ENCODE data around the gene RPL9.
"Not testable (repeated sequence)": the region's sequence is repeated elsewhere in the genome, so short reads cannot be mapped to it uniquely, and the experiment has no call there.

Gene RPL9

GRCh38 chr4:39451423-39452023 lies 7.2 kb downstream of the RPL9 start:
- H3K36me3 Mint-ChIP-seq (ENCODE audit: low read depth): peaks cover 69% of the 10 kb centered on the region
- peak overlapping the region; percentile 59 for H3K27ac Mint-ChIP-seq
- H3K4me3 Mint-ChIP-seq: no peak overlapping the region
- H3K27me3 Mint-ChIP-seq: no peaks in the 10 kb centered on the region
- H3K9me3 Mint-ChIP-seq: no peaks in the 10 kb centered on the region
- H3K4me1 Mint-ChIP-seq (ENCODE audit: low read depth): peaks cover 57% of the 10 kb centered on the region

GRCh38 chr4:39450618-39451017 lies 8.1 kb downstream of the RPL9 start:
- Mint-ChIP-seq H3K4me1 (ENCODE audit: low read depth) (peaks cover 48% of the 10 kb centered on the region), H3K4me3 (no peak overlapping the region), H3K36me3 (ENCODE audit: low read depth) (peaks cover 60% of the 10 kb centered on the region), H3K27ac (peak overlapping the region; percentile 59), H3K9me3 (no peaks in the 10 kb centered on the region), H3K27me3 (no peaks in the 10 kb centered on the region)

GRCh38 chr4:39446842-39447573 lies 11.7 kb downstream of the RPL9 start:
- H3K27ac Mint-ChIP-seq: no peak overlapping the region
- H3K4me3 Mint-ChIP-seq: peak overlapping the region; percentile 39
- H3K27me3 Mint-ChIP-seq: no peaks in the 10 kb centered on the region
- H3K36me3 Mint-ChIP-seq (ENCODE audit: low read depth): peaks cover 25% of the 10 kb centered on the region
- H3K4me1 Mint-ChIP-seq (ENCODE audit: low read depth): peaks cover 21% of the 10 kb centered on the region
- H3K9me3 Mint-ChIP-seq: no peaks in the 10 kb centered on the region

- Mint-ChIP-seq H3K9me3 (no peaks in the 10 kb centered on the region), H3K36me3 (ENCODE audit: low read depth) (peaks cover 19% of the 10 kb centered on the region), H3K27me3 (no peaks in the 10 kb centered on the region), H3K4me1 (ENCODE audit: low read depth) (peaks cover 17% of the 10 kb centered on the region), H3K4me3 (no peak overlapping the region), H3K27ac (no peak overlapping the region)
These were observed 12.3 kb downstream of the RPL9 start for GRCh38 chr4:39446483-39446841.

- no peak overlapping the region for H3K4me3 Mint-ChIP-seq
- no peak overlapping the region for H3K27ac Mint-ChIP-seq
- peaks cover 17% of the 10 kb centered on the region for H3K4me1 Mint-ChIP-seq (ENCODE audit: low read depth)
- no peaks in the 10 kb centered on the region for H3K36me3 Mint-ChIP-seq (ENCODE audit: low read depth)
- peaks cover 5% of the 10 kb centered on the region for H3K27me3 Mint-ChIP-seq
- H3K9me3 Mint-ChIP-seq: no peaks in the 10 kb centered on the region
These were observed 15.7 kb downstream of the RPL9 start for GRCh38 chr4:39442998-39443397.

- Mint-ChIP-seq H3K4me3 (no peak overlapping the region), H3K27me3 (peaks cover 5% of the 10 kb centered on the region), H3K36me3 (ENCODE audit: low read depth) (no peaks in the 10 kb centered on the region), H3K27ac (no peak overlapping the region), H3K9me3 (no peaks in the 10 kb centered on the region), H3K4me1 (ENCODE audit: low read depth) (peaks cover 8% of the 10 kb centered on the region)
These were observed 17.1 kb downstream of the RPL9 start for GRCh38 chr4:39441593-39441992.

GRCh38 chr4:39435659-39436563 lies 22.8 kb downstream of the RPL9 start:
- Mint-ChIP-seq H3K27me3 (peaks cover under 1% of the 10 kb centered on the region), H3K4me3 (no peak overlapping the region), H3K27ac (no peak overlapping the region)

GRCh38 chr4:39433878-39434492 lies 24.7 kb downstream of the RPL9 start:
- H3K27ac Mint-ChIP-seq: no peak overlapping the region
- H3K36me3 Mint-ChIP-seq (ENCODE audit: low read depth): no peaks in the 10 kb centered on the region
- no peaks in the 10 kb centered on the region for H3K27me3 Mint-ChIP-seq
- no peak overlapping the region for H3K4me3 Mint-ChIP-seq
- H3K4me1 Mint-ChIP-seq (ENCODE audit: low read depth): no peaks in the 10 kb centered on the region
- no peaks in the 10 kb centered on the region for H3K9me3 Mint-ChIP-seq

More at GRCh38 chr4:39435659-39436563, 22.8 kb downstream of the RPL9 start:
- no peaks in the 10 kb centered on the region for H3K4me1 Mint-ChIP-seq (ENCODE audit: low read depth)
- no peaks in the 10 kb centered on the region for H3K36me3 Mint-ChIP-seq (ENCODE audit: low read depth)
- H3K9me3 Mint-ChIP-seq: no peaks in the 10 kb centered on the region

GRCh38 chr4:39429476-39430334 lies 29.0 kb downstream of the RPL9 start:
- Mint-ChIP-seq H3K36me3 (ENCODE audit: low read depth) (no peaks in the 10 kb centered on the region), H3K4me1 (ENCODE audit: low read depth) (no peaks in the 10 kb centered on the region), H3K27me3 (no peaks in the 10 kb centered on the region), H3K4me3 (no peak overlapping the region), H3K9me3 (no peaks in the 10 kb centered on the region), H3K27ac (no peak overlapping the region)

GRCh38 chr4:39427520-39428114 lies 31.1 kb downstream of the RPL9 start:
- Mint-ChIP-seq H3K27ac (no peak overlapping the region), H3K27me3 (no peaks in the 10 kb centered on the region), H3K4me1 (ENCODE audit: low read depth) (no peaks in the 10 kb centered on the region), H3K9me3 (no peaks in the 10 kb centered on the region), H3K4me3 (no peak overlapping the region), H3K36me3 (ENCODE audit: low read depth) (no peaks in the 10 kb centered on the region)

GRCh38 chr4:39426728-39427127 lies 32.0 kb downstream of the RPL9 start:
- Mint-ChIP-seq H3K4me3 (no peak overlapping the region), H3K27me3 (no peaks in the 10 kb centered on the region), H3K4me1 (ENCODE audit: low read depth) (no peaks in the 10 kb centered on the region), H3K36me3 (ENCODE audit: low read depth) (no peaks in the 10 kb centered on the region), H3K9me3 (no peaks in the 10 kb centered on the region), H3K27ac (no peak overlapping the region)

GRCh38 chr4:39425297-39425696 lies 33.4 kb downstream of the RPL9 start:
- H3K27ac Mint-ChIP-seq; H3K9me3 Mint-ChIP-seq; H3K4me1 Mint-ChIP-seq (ENCODE audit: low read depth); H3K36me3 Mint-ChIP-seq (ENCODE audit: low read depth); H3K4me3 Mint-ChIP-seq; H3K27me3 Mint-ChIP-seq: not testable (repeated sequence)

GRCh38 chr4:39422247-39422646 lies 36.5 kb downstream of the RPL9 start:
- Mint-ChIP-seq H3K4me1 (ENCODE audit: low read depth) (no peaks in the 10 kb centered on the region), H3K36me3 (ENCODE audit: low read depth) (no peaks in the 10 kb centered on the region), H3K27me3 (no peaks in the 10 kb centered on the region), H3K4me3 (no peak overlapping the region), H3K9me3 (no peaks in the 10 kb centered on the region), H3K27ac (no peak overlapping the region)
